Uterus (tissue), 2 donors: ENCODE data around the gene LCN10.

Source experiments
- POLR2A ChIP-seq, 2 donors: fragments of 450-650 bp; IDR thresholded peaks; one replicate each; pipeline ENCODE4 v1.6.1; 2016; ENCODE audit warnings: antibody characterized with exemption in 2 of 2, mild to moderate bottlenecking in 1 of 2, moderate library complexity in 1 of 2
- TF ChIP-seq, protein P1 (sequence below), 4 experiments: fragments of 200-600 bp in 2 of 4; fragments of 450-650 bp in 2 of 4; sonication (generic) in 2 of 4; IDR thresholded peaks; one replicate each; pipeline ENCODE4 v1.5.1; 2016 to 2019; ENCODE audit warnings: antibody characterized with exemption in 4 of 4, mild to moderate bottlenecking in 2 of 4, moderate library complexity in 1 of 4

DNA sequence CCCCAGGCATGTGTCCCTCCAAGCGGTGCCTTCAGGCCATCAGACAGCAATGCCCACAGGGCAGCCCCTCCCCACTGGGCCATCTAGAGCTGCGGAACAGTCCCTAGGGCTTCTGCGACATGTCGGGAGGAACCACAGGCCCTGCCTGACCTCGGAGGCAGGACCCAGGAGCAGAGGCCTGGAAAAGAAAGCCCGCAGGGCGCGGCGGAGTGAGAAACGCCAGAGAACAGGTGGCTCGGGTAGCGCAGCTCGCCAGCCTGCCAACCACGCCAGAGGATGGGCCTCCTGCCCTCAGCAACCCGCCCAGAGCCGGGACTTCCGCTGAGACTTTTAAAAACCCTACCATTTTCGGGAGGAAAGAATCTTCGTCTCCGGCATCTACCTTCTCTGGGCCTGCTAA is 14.6 kb upstream of the LCN10 start:
- TF ChIP-seq, protein P1, sequence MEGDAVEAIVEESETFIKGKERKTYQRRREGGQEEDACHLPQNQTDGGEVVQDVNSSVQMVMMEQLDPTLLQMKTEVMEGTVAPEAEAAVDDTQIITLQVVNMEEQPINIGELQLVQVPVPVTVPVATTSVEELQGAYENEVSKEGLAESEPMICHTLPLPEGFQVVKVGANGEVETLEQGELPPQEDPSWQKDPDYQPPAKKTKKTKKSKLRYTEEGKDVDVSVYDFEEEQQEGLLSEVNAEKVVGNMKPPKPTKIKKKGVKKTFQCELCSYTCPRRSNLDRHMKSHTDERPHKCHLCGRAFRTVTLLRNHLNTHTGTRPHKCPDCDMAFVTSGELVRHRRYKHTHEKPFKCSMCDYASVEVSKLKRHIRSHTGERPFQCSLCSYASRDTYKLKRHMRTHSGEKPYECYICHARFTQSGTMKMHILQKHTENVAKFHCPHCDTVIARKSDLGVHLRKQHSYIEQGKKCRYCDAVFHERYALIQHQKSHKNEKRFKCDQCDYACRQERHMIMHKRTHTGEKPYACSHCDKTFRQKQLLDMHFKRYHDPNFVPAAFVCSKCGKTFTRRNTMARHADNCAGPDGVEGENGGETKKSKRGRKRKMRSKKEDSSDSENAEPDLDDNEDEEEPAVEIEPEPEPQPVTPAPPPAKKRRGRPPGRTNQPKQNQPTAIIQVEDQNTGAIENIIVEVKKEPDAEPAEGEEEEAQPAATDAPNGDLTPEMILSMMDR (IDR thresholded peaks at IDR 0.05), result no peak
- no peak for TF ChIP-seq POLR2A (IDR thresholded peaks at IDR 0.05)
